SU-DHL-6 (cell line): ENCODE measurements around the gene RNF150.

Experiments used
- H2AFZ ChIP-seq: fragments of 200-600 bp; sonication (generic); 2 replicates; pipeline ENCODE4 v1.6.1; 2014; ENCODE audit warnings: low read depth, mild to moderate bottlenecking, moderate library complexity, mixed read lengths, antibody characterized with exemption, low read length; ENCODE audit not compliant: severe bottlenecking
- H3F3A ChIP-seq: fragments of 200-600 bp; shearing (Covaris generic); 2 replicates; pipeline ENCODE4 v1.6.0; 2016; ENCODE audit warnings: antibody characterized with exemption, mild to moderate bottlenecking; ENCODE audit not compliant: insufficient read depth
- H3K27ac ChIP-seq: fragments of 200-600 bp; sonication (generic); 2 replicates; pipeline ENCODE4 v1.5.1; 2016; ENCODE audit warnings: low read depth, mild to moderate bottlenecking, low read length, moderate library complexity, mixed read lengths
- H3K27me3 ChIP-seq: fragments of 200-600 bp; sonication (generic), shearing (Covaris generic); 2 replicates; pipeline ENCODE4 v1.6.0; 2014; ENCODE audit warnings: mild to moderate bottlenecking, low read length
- H3K36me3 ChIP-seq: fragments of 200-600 bp; sonication (generic); 2 replicates; pipeline ENCODE4 v1.6.1; 2014; ENCODE audit warnings: mild to moderate bottlenecking, low read length, mixed read lengths
- H3K4me2 ChIP-seq: fragments of 300-600, 200-600 bp; shearing (Covaris generic), sonication (generic); 2 replicates; pipeline ENCODE4 v1.6.0; 2014; ENCODE audit warnings: low read length, low read depth, mild to moderate bottlenecking; ENCODE audit not compliant: poor library complexity, severe bottlenecking
- H3K4me3 ChIP-seq: fragments of 200-600 bp; sonication (generic); 2 replicates; pipeline ENCODE4 v1.5.1; 2014; ENCODE audit warnings: antibody characterized with exemption, low read length, mild to moderate bottlenecking, mixed read lengths; ENCODE audit not compliant: insufficient read depth, poor library complexity, severe bottlenecking
- H3K79me2 ChIP-seq: fragments of 200-600 bp; sonication (generic); 2 replicates; pipeline ENCODE4 v1.6.1; 2014; ENCODE audit warnings: mild to moderate bottlenecking, low read length, moderate library complexity; ENCODE audit not compliant: insufficient read depth
- H3K9ac ChIP-seq: fragments of 200-600 bp; sonication (generic); 2 replicates; pipeline ENCODE4 v1.7.0; 2014; ENCODE audit warnings: mild to moderate bottlenecking, low read length
- H3K9me2 ChIP-seq: fragments of 200-600 bp; sonication (generic); replicated peaks from 2 replicates; pipeline ENCODE4 v1.6.1; 2014; ENCODE audit warnings: low read length; ENCODE audit not compliant: insufficient read depth
- H3K9me3 ChIP-seq: fragments of 200-600 bp; sonication (generic); 2 replicates; pipeline ENCODE4 v1.6.1; 2014; ENCODE audit warnings: low read length, mixed read lengths; ENCODE audit not compliant: insufficient read depth
- H4K20me1 ChIP-seq: fragments of 200-600 bp; sonication (generic); 2 replicates; pipeline ENCODE4 v1.6.1; 2014; ENCODE audit warnings: low read depth, mild to moderate bottlenecking, antibody characterized with exemption, low read length, moderate library complexity, mixed read lengths
- CTCF ChIP-seq: fragments of 200-600 bp; sonication (generic); IDR thresholded peaks from one replicate; pipeline ENCODE4 v1.5.1; 2017; ENCODE audit warnings: antibody characterized with exemption, mild to moderate bottlenecking, low read length, moderate library complexity; ENCODE audit not compliant: insufficient read depth, poor library complexity, severe bottlenecking
- EZH2phosphoT487 ChIP-seq: fragments of 200-600 bp; sonication (generic), shearing (Covaris generic); conservative IDR thresholded peaks from 2 replicates; pipeline ENCODE4 v1.6.1; 2018; ENCODE audit warnings: mild to moderate bottlenecking, antibody characterized with exemption, low read length, moderate library complexity, mixed read lengths

The RNF150 gene

GRCh38 chr4:141117935-141118334 lies 15.3 kb downstream of the RNF150 start:
- Histone ChIP-seq H3K9me2 (no peaks in the 10 kb centered on the region), H2AFZ (no peak overlapping the region), H3K27me3 (no peaks in the 10 kb centered on the region), H3K4me2 (no peak overlapping the region), H3F3A (no peaks in the 10 kb centered on the region), H3K9me3 (no peaks in the 10 kb centered on the region), H3K36me3 (no peaks in the 10 kb centered on the region), H4K20me1 (no peaks in the 10 kb centered on the region), H3K4me3 (no peak overlapping the region), H3K79me2 (no peaks in the 10 kb centered on the region), H3K9ac (no peak overlapping the region), H3K27ac (no peak overlapping the region)
- no peak for TF ChIP-seq EZH2phosphoT487
- no peak for TF ChIP-seq CTCF

GRCh38 chr4:141109983-141110382 lies 23.3 kb downstream of the RNF150 start:
- no peak overlapping the region for H3K27ac ChIP-seq
- TF ChIP-seq EZH2phosphoT487 (no peak), CTCF (no peak)
- H3K9ac ChIP-seq, result no peak overlapping the region
- H2AFZ ChIP-seq, result no peak overlapping the region
- no peaks in the 10 kb centered on the region for H3K27me3 ChIP-seq
- no peaks in the 10 kb centered on the region for H3K9me2 ChIP-seq
- no peaks in the 10 kb centered on the region for H3K79me2 ChIP-seq
- no peaks in the 10 kb centered on the region for H3K9me3 ChIP-seq
- H3F3A ChIP-seq, result no peaks in the 10 kb centered on the region
- no peaks in the 10 kb centered on the region for H4K20me1 ChIP-seq
- H3K4me3 ChIP-seq, result no peak overlapping the region
- no peak overlapping the region for H3K4me2 ChIP-seq
- no peaks in the 10 kb centered on the region for H3K36me3 ChIP-seq

- H4K20me1 ChIP-seq, result no peaks in the 10 kb centered on the region
- TF ChIP-seq EZH2phosphoT487 (no peak), CTCF (no peak)
- H2AFZ ChIP-seq, result no peak overlapping the region
- H3K4me3 ChIP-seq, result no peak overlapping the region
- no peak overlapping the region for H3K4me2 ChIP-seq
- no peaks in the 10 kb centered on the region for H3K9me3 ChIP-seq
- no peaks in the 10 kb centered on the region for H3F3A ChIP-seq
- no peaks in the 10 kb centered on the region for H3K27me3 ChIP-seq
- no peak overlapping the region for H3K9ac ChIP-seq
- H3K9me2 ChIP-seq, result no peaks in the 10 kb centered on the region
- no peaks in the 10 kb centered on the region for H3K79me2 ChIP-seq
- H3K36me3 ChIP-seq, result no peaks in the 10 kb centered on the region
- H3K27ac ChIP-seq, result no peak overlapping the region
Observed at GRCh38 chr4:141107927-141108326, 25.3 kb downstream of the RNF150 start.
